H1 (cell line): ENCODE results near the gene NBAS. TPM values are rescaled to one million over a fixed set of nuclear protein-coding genes. Genes with fewer than 3 reads are reported as not detected.

ENCODE experiments used
- CTCF ChIA-PET: fragments of 300-600 bp; sonication (Branson Sonifier 250); formaldehyde crosslinking; loops from one replicate; lab custom pipeline; 2021; ENCODE audit not compliant: partially characterized antibody; lab: Charles Lee
- POLR2A ChIA-PET: fragments of 300-600 bp; sonication (Branson Sonifier 250); formaldehyde crosslinking; loops from one replicate; lab custom pipeline; 2021; ENCODE audit warnings: inconsistent platforms; ENCODE audit not compliant: partially characterized antibody; lab: Charles Lee
- DNase-seq, 2 experiments: peaks; one replicate each; pipeline versions ENCODE4 v3.0.0 to v3.0.0-alpha.2; 2010 to 2022; ENCODE audit warnings: low spot score in 2 of 2, low read depth in 1 of 2, mixed read lengths in 1 of 2
- FAIRE-seq: peaks from 2 replicates; lab custom pipeline; 2011; peaks lifted over from hg19 to GRCh38; lab: Jason Lieb, UNC
- H2AFZ ChIP-seq: 2 replicates; pipeline ENCODE4 v1.8.1; 2012; ENCODE audit warnings: low read length, inconsistent platforms
- H2AK5ac ChIP-seq: 2 replicates; pipeline ENCODE4 v1.6.1; 2013; ENCODE audit warnings: low read depth, low read length
- H2BK120ac ChIP-seq: replicated peaks from 2 replicates; pipeline ENCODE3; 2013; ENCODE audit warnings: low read depth, low read length, inconsistent platforms
- H2BK12ac ChIP-seq: 2 replicates; pipeline ENCODE4 v1.6.1; 2013; ENCODE audit warnings: low read depth, low read length
- H2BK15ac ChIP-seq: 2 replicates; pipeline ENCODE4 v1.6.1; 2013; ENCODE audit warnings: low read length
- H2BK20ac ChIP-seq: 2 replicates; pipeline ENCODE4 v1.6.1; 2013; ENCODE audit warnings: low read length
- H2BK5ac ChIP-seq: 2 replicates; pipeline ENCODE4 v1.6.1; 2013; ENCODE audit warnings: low read depth, low read length
- H3K14ac ChIP-seq: 2 replicates; pipeline ENCODE4 v1.6.1; 2013; ENCODE audit warnings: inconsistent platforms; ENCODE audit not compliant: insufficient read length
- H3K18ac ChIP-seq: 2 replicates; pipeline ENCODE4 v1.6.1; 2013; ENCODE audit warnings: low read length; ENCODE audit errors: extremely low read depth
- H3K23ac ChIP-seq: 2 replicates; pipeline ENCODE4 v1.6.1; 2013; ENCODE audit warnings: inconsistent platforms; ENCODE audit not compliant: insufficient read length
- H3K23me2 ChIP-seq: 2 replicates; pipeline ENCODE4 v1.6.1; 2013; ENCODE audit warnings: low read depth, low read length
- H3K27ac ChIP-seq: 2 replicates; pipeline ENCODE4 v1.6.1; 2011; ENCODE audit warnings: low read depth, low read length, inconsistent platforms
- H3K27me3 ChIP-seq, 4 experiments: replicated peaks in 1 of 4; 1 replicate in 1 of 4; 2 replicates in 3 of 4; pipeline versions ENCODE4 v1.6.1 to v1.8.1; 2011 to 2013; ENCODE audit warnings: low read length in 3 of 4, mild to moderate bottlenecking in 3 of 4, inconsistent platforms in 2 of 4, mixed read lengths in 2 of 4, moderate library complexity in 1 of 4; ENCODE audit not compliant: control insufficient read depth in 3 of 4, insufficient read depth in 3 of 4; ENCODE audit errors: extremely low read depth in 1 of 4
- H3K36me3 ChIP-seq, 4 experiments: 2 replicates each; pipeline versions ENCODE4 v1.6.1 to v1.8.1; 2011 to 2013; ENCODE audit warnings: mild to moderate bottlenecking in 4 of 4, low read length in 3 of 4, moderate library complexity in 2 of 4, control low read depth in 1 of 4, inconsistent platforms in 1 of 4; ENCODE audit not compliant: insufficient read depth in 4 of 4, control insufficient read depth in 2 of 4
- H3K4ac ChIP-seq: replicated peaks from 2 replicates; pipeline ENCODE3; 2013; ENCODE audit warnings: low read length, low read depth, mixed read lengths, inconsistent platforms; ENCODE audit not compliant: insufficient read length
- H3K4me1 ChIP-seq, 4 experiments: replicated peaks in 1 of 4; 1 replicate in 1 of 4; 2 replicates in 3 of 4; pipeline versions ENCODE4 v1.6.1 to v1.8.1; 2011 to 2013; ENCODE audit warnings: low read length in 3 of 4, inconsistent platforms in 2 of 4, mixed read lengths in 1 of 4; ENCODE audit not compliant: insufficient read depth in 4 of 4, control insufficient read depth in 3 of 4
- H3K4me2 ChIP-seq, 2 experiments: 2 replicates each; pipeline versions ENCODE4 v1.6.1 to v1.8.1; 2011 to 2013; ENCODE audit warnings: low read depth in 2 of 2, low read length in 2 of 2, control low read depth in 1 of 2, inconsistent platforms in 1 of 2, mild to moderate bottlenecking in 1 of 2; ENCODE audit not compliant: insufficient read depth in 1 of 2
- H3K4me3 ChIP-seq, 4 experiments: fragments of 200-600, 300-600 bp in 1 of 4; sonication (generic), shearing (Covaris generic), sonication (Bioruptor Twin) in 1 of 4; 2 replicates each; pipeline versions ENCODE4 v1.5.1 to v1.8.1; 2011 to 2016; ENCODE audit warnings: low read length in 4 of 4, low read depth in 3 of 4, control low read depth in 2 of 4, inconsistent platforms in 2 of 4, mild to moderate bottlenecking in 2 of 4, mixed read lengths in 1 of 4, moderate library complexity in 1 of 4; ENCODE audit not compliant: insufficient read depth in 2 of 4; ENCODE audit errors: extremely low read depth in 1 of 4
- H3K56ac ChIP-seq: replicated peaks from 2 replicates; pipeline ENCODE3; 2013; ENCODE audit warnings: low read depth, mild to moderate bottlenecking, mixed read lengths, low read length, inconsistent platforms; ENCODE audit not compliant: insufficient read length
- H3K79me1 ChIP-seq: 2 replicates; pipeline ENCODE4 v1.6.1; 2013; ENCODE audit warnings: low read depth, low read length, control low read depth
- H3K79me2 ChIP-seq, 2 experiments: 2 replicates each; pipeline versions ENCODE4 v1.6.1 to v1.8.1; 2012 to 2013; ENCODE audit warnings: low read length in 2 of 2, mild to moderate bottlenecking in 2 of 2, inconsistent platforms in 1 of 2; ENCODE audit not compliant: insufficient read depth in 2 of 2, control insufficient read depth in 1 of 2
- H3K9ac ChIP-seq, 4 experiments: replicated peaks in 1 of 4; 1 replicate in 1 of 4; 2 replicates in 3 of 4; pipeline versions ENCODE4 v1.6.1 to v1.8.1; 2011 to 2013; ENCODE audit warnings: low read depth in 3 of 4, low read length in 3 of 4, control low read depth in 2 of 4, mild to moderate bottlenecking in 2 of 4, moderate library complexity in 2 of 4, inconsistent platforms in 1 of 4; ENCODE audit errors: extremely low read depth in 1 of 4
- H3K9me3 ChIP-seq, 2 experiments: 2 replicates each; pipeline versions ENCODE4 v1.6.1 to v1.8.1; 2012 to 2013; ENCODE audit warnings: mild to moderate bottlenecking in 2 of 2, moderate library complexity in 2 of 2, control low read depth in 1 of 2, inconsistent platforms in 1 of 2, low read depth in 1 of 2, low read length in 1 of 2, mixed read lengths in 1 of 2; ENCODE audit not compliant: insufficient read depth in 2 of 2
- H4K20me1 ChIP-seq, 2 experiments: replicated peaks in 1 of 2; 2 replicates each; pipeline versions ENCODE3 to v1.8.1; 2011 to 2013; ENCODE audit warnings: inconsistent platforms in 2 of 2, low read length in 2 of 2, mild to moderate bottlenecking in 1 of 2; ENCODE audit not compliant: insufficient read depth in 2 of 2, control insufficient read depth in 1 of 2
- H4K5ac ChIP-seq: 2 replicates; pipeline ENCODE4 v1.6.1; 2013; ENCODE audit warnings: low read length, low read depth, mixed read lengths, inconsistent platforms; ENCODE audit not compliant: insufficient read length
- H4K8ac ChIP-seq: 2 replicates; pipeline ENCODE4 v1.8.0; 2013; ENCODE audit warnings: mild to moderate bottlenecking, moderate library complexity, low read length, inconsistent platforms; ENCODE audit not compliant: insufficient read depth; ENCODE audit errors: extremely low read depth
- H4K91ac ChIP-seq: replicated peaks from 2 replicates; pipeline ENCODE3; 2013; ENCODE audit warnings: low read length, mixed read lengths, inconsistent platforms; ENCODE audit not compliant: insufficient read length
- BCL11A ChIP-seq, 2 experiments: IDR thresholded peaks; one replicate each; pipeline ENCODE4 v1.6.1; 2011; ENCODE audit warnings: low read depth in 2 of 2, low read length in 2 of 2, mild to moderate bottlenecking in 2 of 2
- CTBP2 ChIP-seq: IDR thresholded peaks from 2 replicates; pipeline ENCODE4 v1.7.0; 2011; ENCODE audit warnings: borderline replicate concordance, mild to moderate bottlenecking, moderate library complexity, mixed read lengths, low read length; ENCODE audit not compliant: insufficient read depth, insufficient read length
- GTF2F1 ChIP-seq: IDR thresholded peaks from 2 replicates; pipeline ENCODE4 v1.6.1; 2012; ENCODE audit warnings: low read depth, low read length, improper control_type of control experiment, borderline replicate concordance
- YY1 ChIP-seq: IDR thresholded peaks from 2 replicates; pipeline ENCODE4 v1.6.1; 2011; ENCODE audit warnings: low read depth, mild to moderate bottlenecking, low read length
- WGBS, 2 experiments: shearing (Covaris generic) in 1 of 2; methylation state at CpG; one replicate each; pipeline versions ENCODE4 v1.1.6 to v1.1.7; 2013 to 2015; ENCODE audit warnings: low lambda C conversion rate in 2 of 2, mixed read lengths in 2 of 2, inconsistent platforms in 1 of 2, low coverage in 1 of 2, missing lambda C conversion rate in 1 of 2; ENCODE audit not compliant: insufficient replicate concordance in 2 of 2, insufficient coverage in 1 of 2, insufficient read length in 1 of 2; ENCODE audit errors: extremely low coverage in 1 of 2, missing lambda C conversion rate in 1 of 2; 5-methylcytosine and 5-hydroxymethylcytosine counted together
- polyA plus RNA-seq, 7 experiments: library from polyadenylated mRNA; depleted of rRNA in 3 of 7; stranded (reverse) in 5 of 7; unstranded in 2 of 7; fragments of >200 nt in 5 of 7; fragments of 200-250 nt in 2 of 7; gene quantifications; 1 replicate in 5 of 7; 2 replicates in 1 of 7; 4 replicates in 1 of 7; pipeline versions ENCODE4 v1.2.1 to v1.2.3, GENCODE V29; 2011 to 2013; ENCODE audit warnings: missing spikeins in 2 of 7, mixed read lengths in 2 of 7
- total RNA-seq: library from RNA; stranded (reverse); fragmentation: NEBNext Ultra II Directional; extraction: Animal tissue kit (Norgen Biotek cat#: 25700); gene quantifications from 2 replicates; pipeline ENCODE4 v1.2.1, GENCODE V29; 2021
- TF ChIP-seq, protein P1 (sequence below): IDR thresholded peaks from 2 replicates; pipeline ENCODE4 v1.6.1; 2011; ENCODE audit warnings: low read length, improper control_type of control experiment

Gene NBAS
- total and polyA plus RNA-seq, 2 of the 8 experiments (the other 6 are each of a cell fraction or from before 2014, with no cell fraction given): 19.6 to 34.8 TPM

DNA sequence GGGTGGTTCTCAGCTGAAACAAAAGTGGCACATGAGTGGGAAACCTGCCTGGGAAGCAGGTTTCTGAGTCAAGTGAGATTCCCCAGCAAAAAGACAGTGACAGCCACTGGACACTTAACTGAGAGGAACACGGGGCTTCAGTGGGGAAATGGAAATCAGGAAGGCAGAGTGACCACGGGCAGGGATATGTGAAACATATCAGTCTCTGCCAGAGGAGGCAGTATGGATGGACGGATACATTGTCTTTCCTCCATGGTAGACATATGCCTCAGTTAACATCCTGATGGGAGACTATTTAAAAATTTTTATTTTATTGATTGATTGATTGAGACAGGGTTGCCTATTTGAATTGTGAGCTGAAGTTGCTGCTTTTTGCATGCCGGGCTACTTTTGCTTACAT, 292.1 kb downstream of the NBAS start:
- Histone ChIP-seq H3K36me3 (no peaks in the 10 kb centered on the region), H4K5ac (no peak overlapping the region), H4K8ac (no peak overlapping the region), H3K9ac (no peak overlapping the region), H3K27ac (no peak overlapping the region), H3K23ac (no peak overlapping the region), H2BK120ac (no peak overlapping the region), H2AFZ (no peak overlapping the region), H3K18ac (no peak overlapping the region), H4K91ac (no peak overlapping the region), H3K4me1 (no peaks in the 10 kb centered on the region), H2BK15ac (no peak overlapping the region), H2BK20ac (no peak overlapping the region), H3K79me1 (no peaks in the 10 kb centered on the region), H2BK5ac (no peak overlapping the region), H2AK5ac (no peak overlapping the region), H3K9me3 (no peaks in the 10 kb centered on the region), H4K20me1 (no peaks in the 10 kb centered on the region), H3K4ac (no peak overlapping the region), H3K4me3 (no peak overlapping the region), H3K79me2 (no peaks in the 10 kb centered on the region), H3K23me2 (no peaks in the 10 kb centered on the region), H3K56ac (no peak overlapping the region), H2BK12ac (no peak overlapping the region), H3K4me2 (no peak overlapping the region), H3K27me3 (no peaks in the 10 kb centered on the region), H3K14ac (no peak overlapping the region)
- no peak for FAIRE-seq
- ChIA-PET POLR2A (no interaction called here), CTCF (interaction anchor here (1.0 kb wide), 1 partner anchor 9 kb away, joined by 4 read pairs; no protein-coding TSS in a partner anchor)
- no peak for DNase-seq
- TF ChIP-seq GTF2F1 (no peak), YY1 (no peak), CTBP2 (no peak), BCL11A (IDR thresholded peaks at IDR 0.05; ENCODE audit: low read depth in 2 of 2, low read length in 2 of 2) (no peak)
- TF ChIP-seq, protein P1, sequence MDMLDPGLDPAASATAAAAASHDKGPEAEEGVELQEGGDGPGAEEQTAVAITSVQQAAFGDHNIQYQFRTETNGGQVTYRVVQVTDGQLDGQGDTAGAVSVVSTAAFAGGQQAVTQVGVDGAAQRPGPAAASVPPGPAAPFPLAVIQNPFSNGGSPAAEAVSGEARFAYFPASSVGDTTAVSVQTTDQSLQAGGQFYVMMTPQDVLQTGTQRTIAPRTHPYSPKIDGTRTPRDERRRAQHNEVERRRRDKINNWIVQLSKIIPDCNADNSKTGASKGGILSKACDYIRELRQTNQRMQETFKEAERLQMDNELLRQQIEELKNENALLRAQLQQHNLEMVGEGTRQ: no peak
- WGBS, 2 experiments: 92% methylated on average over 4 of the region's 4 CpGs; no CpG with 5 or more reads in 1 of the 2 experiments
